Left lung (tissue), 10 donors: ENCODE measurements around the gene P2RY1. TPM values are rescaled to one million over a fixed set of nuclear protein-coding genes. Genes with fewer than 3 reads are reported as not detected.
"Not testable (repeated sequence)": the region's sequence is repeated elsewhere in the genome, so short reads cannot be mapped to it uniquely, and the experiment has no call there.

Source experiments
- ATAC-seq: fragments of 200-7000 bp; cut with Tn5 transposase; one replicate; pipeline ENCODE4 v1.9.1; 2020; ENCODE audit warnings: moderate library complexity
- DNase-seq, 4 donors: peaks; one replicate each; pipeline ENCODE4 v3.0.0-alpha.2; 2013 to 2020
- H3K27ac ChIP-seq, 2 donors: fragments of 200-600 bp; sonication (generic) in 1 of 2; one replicate each; pipeline versions ENCODE4 v1.5.0 to v1.8.0; 2020 to 2021
- H3K27me3 ChIP-seq, 2 donors: fragments of 200-600 bp; sonication (generic) in 1 of 2; one replicate each; pipeline versions ENCODE4 v1.5.0 to v1.8.0; 2020 to 2021
- H3K36me3 ChIP-seq, 2 donors: fragments of 200-600 bp; sonication (generic) in 1 of 2; one replicate each; pipeline versions ENCODE4 v1.5.0 to v1.8.0; 2020 to 2021
- H3K4me1 ChIP-seq, 2 donors: fragments of 200-600 bp; one replicate each; pipeline ENCODE4 v1.8.0; 2021
- H3K4me3 ChIP-seq, 2 donors: fragments of 200-600 bp; sonication (generic) in 1 of 2; one replicate each; pipeline versions ENCODE4 v1.5.0 to v1.8.0; 2020 to 2021; ENCODE audit warnings: mild to moderate bottlenecking in 1 of 2
- H3K9me3 ChIP-seq, 2 donors: fragments of 200-600 bp; sonication (generic) in 1 of 2; one replicate each; pipeline versions ENCODE4 v1.5.0 to v1.8.0; 2020 to 2021
- CTCF ChIP-seq, 2 donors: fragments of 200-600 bp; sonication (generic) in 1 of 2; IDR thresholded peaks; one replicate each; pipeline versions ENCODE4 v1.5.0 to v1.8.0; 2021; ENCODE audit warnings: antibody characterized with exemption in 2 of 2
- intact Hi-C, 2 donors: fragments of 100-400 bp; cut with DNase I; formaldehyde crosslinking; loops; one replicate each; pipeline versions ENCODE4 v1.11.2 to v1.14.2; 2022
- polyA plus RNA-seq, 6 donors: library from polyadenylated mRNA; unstranded; fragments of 120-200 nt; gene quantifications; one replicate each; pipeline ENCODE4 v1.2.1, GENCODE V29; 2013; ENCODE audit not compliant: insufficient read length in 6 of 6
- total RNA-seq, 2 donors: library from RNA; stranded (reverse); fragmentation: NEBNext Ultra II Directional; extraction: Animal tissue kit (Norgen Biotek cat#: 25700); gene quantifications; one replicate each; pipeline ENCODE4 v1.2.1, GENCODE V29; 2021
- donor health status: DM: no; HTN: yes; CAD: no.
- donor health status: DM: no; HTN: no; CAD: no.

The P2RY1 gene
- total and polyA plus RNA-seq, 8 donors: 7.6 to 17.5 (median 15.1) TPM

GRCh38 chr3:152858170-152858800 lies 23.4 kb downstream of the P2RY1 start:
- H3K4me3 ChIP-seq: no peak overlapping the region
- H3K9me3 ChIP-seq: no peaks in the 10 kb centered on the region
- no peak for TF ChIP-seq CTCF (IDR thresholded peaks at IDR 0.05)
- H3K4me1 ChIP-seq: peaks cover 0 to 18% of the 10 kb centered on the region in 2 donors
- no peaks in the 10 kb centered on the region for H3K27me3 ChIP-seq
- peak; percentile 68 for ATAC-seq
- no peaks in the 10 kb centered on the region for H3K36me3 ChIP-seq
- no peak for DNase-seq
- intact Hi-C loops: no loop called here
- H3K27ac ChIP-seq: peak overlapping the region in 1 of 2 donors; percentile 68

- no peak for TF ChIP-seq CTCF (IDR thresholded peaks at IDR 0.05)
- H3K4me3 ChIP-seq: no peak overlapping the region
- intact Hi-C loops: no loop called here
Observed at GRCh38 chr3:152860736-152861135, 25.8 kb downstream of the P2RY1 start.

GRCh38 chr3:152865668-152866245 lies 30.8 kb downstream of the P2RY1 start:
- Histone ChIP-seq H3K9me3 (no peaks in the 10 kb centered on the region), H3K4me1 (no peaks in the 10 kb centered on the region), H3K27me3 (no peaks in the 10 kb centered on the region), H3K27ac (no peak overlapping the region), H3K36me3 (no peaks in the 10 kb centered on the region), H3K4me3 (no peak overlapping the region)
- DNase-seq: no peak
- TF ChIP-seq CTCF (IDR thresholded peaks at IDR 0.05): no peak
- intact Hi-C loops: no loop called here
- ATAC-seq: no peak

More at GRCh38 chr3:152860736-152861135, 25.8 kb downstream of the P2RY1 start:
- Histone ChIP-seq H3K27ac (no peak overlapping the region), H3K27me3 (no peaks in the 10 kb centered on the region), H3K4me1 (peaks cover 0 to 18% of the 10 kb centered on the region in 2 donors), H3K36me3 (no peaks in the 10 kb centered on the region), H3K9me3 (no peaks in the 10 kb centered on the region)
- ATAC-seq (no peak), DNase-seq (no peak)

- Histone ChIP-seq H3K36me3 (no peaks in the 10 kb centered on the region), H3K4me3 (no peak overlapping the region), H3K27ac (peak overlapping the region in 1 of 2 donors; percentile 5), H3K9me3 (peaks cover 0 to 12% of the 10 kb centered on the region in 2 donors), H3K27me3 (no peaks in the 10 kb centered on the region), H3K4me1 (no peaks in the 10 kb centered on the region)
- no peak for TF ChIP-seq CTCF (IDR thresholded peaks at IDR 0.05)
- intact Hi-C loops: no loop called here
- ATAC-seq (peak; percentile 64), DNase-seq (no peak)
Observed at GRCh38 chr3:152870027-152870426, 35.1 kb downstream of the P2RY1 start.

- intact Hi-C loops, H3K4me3 ChIP-seq, DNase-seq, ATAC-seq, H3K4me1 ChIP-seq, H3K27ac ChIP-seq, H3K27me3 ChIP-seq, H3K36me3 ChIP-seq: not testable (repeated sequence)
- H3K9me3 ChIP-seq: peaks cover 0 to 12% of the 10 kb centered on the region in 2 donors
Observed at GRCh38 chr3:152873314-152873713, 38.4 kb downstream of the P2RY1 start.
